NCI-H1105 (cell line): Measurements from ENCODE around the gene NPDC1.
"Not testable (repeated sequence)": the region's sequence is repeated elsewhere in the genome, so short reads cannot be mapped to it uniquely, and the experiment has no call there.

ENCODE experiments used
- DNase-seq: peaks from one replicate; lab custom pipeline; 2025; lab: John Stamatoyannopoulos, UW

Gene NPDC1

GRCh38 chr9:137075275-137075775, 29.3 kb upstream of the NPDC1 start:
- no peak for DNase-seq

GRCh38 chr9:137074657-137075274, 28.8 kb upstream of the NPDC1 start:
- DNase-seq = no peak

DNA sequence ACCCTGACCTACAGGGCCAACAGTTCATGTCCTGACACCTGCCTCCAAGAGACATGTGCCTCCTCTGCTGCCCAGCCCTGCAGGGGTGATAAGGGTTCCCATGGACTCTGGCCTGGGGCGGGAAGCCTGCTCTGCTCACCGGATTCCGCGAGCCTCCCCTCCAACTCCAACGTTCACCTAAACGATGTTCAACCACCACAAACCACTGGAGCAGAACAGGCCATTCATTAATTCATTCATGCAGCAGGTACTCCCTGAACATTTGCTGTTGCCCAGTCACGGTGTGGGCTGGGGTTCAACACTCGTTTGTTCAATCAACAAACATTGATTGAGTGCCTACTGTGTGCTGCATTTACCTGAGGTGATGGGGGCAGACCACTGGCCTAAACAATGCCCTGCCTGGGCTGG, 28.0 kb upstream of the NPDC1 start:
- DNase-seq = no peak

DNA sequence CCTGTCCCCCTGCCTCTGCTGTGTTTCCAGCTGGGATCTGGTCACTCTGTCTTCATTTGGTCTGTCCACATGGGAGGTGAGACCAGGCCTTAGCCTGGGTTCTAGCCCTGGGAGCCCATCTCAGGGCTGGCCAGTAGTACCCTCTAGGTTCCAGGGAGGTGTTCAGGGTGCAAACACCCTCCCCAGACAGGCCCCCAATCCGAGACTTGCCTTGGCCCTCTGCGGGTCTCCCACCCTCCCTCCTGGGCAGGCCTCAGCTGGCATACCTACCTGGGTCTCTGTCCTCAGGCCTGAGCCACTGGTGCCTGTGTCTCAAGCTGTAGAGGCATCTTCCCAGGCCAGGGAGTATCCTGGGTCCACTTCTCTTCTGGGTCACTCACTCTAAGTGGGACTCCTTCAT, 25.3 kb upstream of the NPDC1 start:
- no peak for DNase-seq

DNA sequence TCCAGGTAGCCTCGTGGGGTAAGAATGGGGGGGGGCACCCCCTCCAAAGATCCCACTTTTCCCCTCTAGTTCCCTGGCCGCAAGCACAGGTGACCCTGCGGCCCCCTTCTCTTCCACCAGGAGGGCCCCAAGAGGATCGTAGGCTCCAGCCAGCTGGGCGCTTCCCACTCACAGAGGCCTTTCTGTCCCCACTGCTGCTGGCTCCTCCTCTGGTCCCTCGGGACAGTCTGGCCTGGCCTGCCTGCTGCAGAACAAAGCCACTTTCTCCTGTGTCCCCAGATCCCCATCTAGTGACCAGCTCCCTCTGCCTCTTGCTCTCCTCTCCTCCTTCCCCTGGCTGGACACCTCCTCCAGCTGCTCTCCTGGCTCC, 24.9 kb upstream of the NPDC1 start:
- no peak for DNase-seq

- peak; percentile 88 for DNase-seq
Observed at GRCh38 chr9:137070201-137070905, 24.4 kb upstream of the NPDC1 start, which contains the start of gene SAPCD2. SAPCD2 (minus strand) TSS chr9:137070557; CDS start chr9:137070460, 97 bp downstream.

DNA sequence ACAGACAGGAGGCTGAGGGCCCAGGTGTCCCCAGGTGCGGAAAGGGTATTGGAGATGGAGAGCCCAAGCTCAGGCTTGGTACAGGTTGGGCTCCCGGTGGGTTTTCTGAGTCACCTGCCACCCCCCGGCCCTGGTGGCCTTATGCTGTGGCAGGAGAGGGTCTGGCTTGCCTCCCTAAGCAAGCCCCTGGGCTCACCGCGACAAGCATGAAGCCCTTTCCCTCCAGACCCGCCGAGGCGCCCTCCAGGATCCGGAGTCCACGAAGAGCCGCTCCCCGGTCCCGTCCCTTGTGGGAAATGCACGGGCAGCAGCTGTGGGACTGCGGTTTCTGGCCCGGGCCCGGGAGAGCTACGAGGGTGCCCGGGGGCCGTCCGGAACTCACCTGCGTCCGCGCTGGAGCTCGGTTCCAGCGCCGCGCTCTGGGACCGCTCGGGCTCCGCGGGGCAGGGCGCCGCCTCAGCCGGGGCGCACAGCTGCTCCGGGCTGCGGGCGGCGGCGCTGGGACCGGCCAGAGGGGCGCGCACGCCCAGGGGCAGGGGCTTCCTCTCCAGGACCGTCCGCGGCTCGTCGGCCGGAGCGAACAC, 23.6 kb upstream of the NPDC1 start:
- no peak for DNase-seq

DNA sequence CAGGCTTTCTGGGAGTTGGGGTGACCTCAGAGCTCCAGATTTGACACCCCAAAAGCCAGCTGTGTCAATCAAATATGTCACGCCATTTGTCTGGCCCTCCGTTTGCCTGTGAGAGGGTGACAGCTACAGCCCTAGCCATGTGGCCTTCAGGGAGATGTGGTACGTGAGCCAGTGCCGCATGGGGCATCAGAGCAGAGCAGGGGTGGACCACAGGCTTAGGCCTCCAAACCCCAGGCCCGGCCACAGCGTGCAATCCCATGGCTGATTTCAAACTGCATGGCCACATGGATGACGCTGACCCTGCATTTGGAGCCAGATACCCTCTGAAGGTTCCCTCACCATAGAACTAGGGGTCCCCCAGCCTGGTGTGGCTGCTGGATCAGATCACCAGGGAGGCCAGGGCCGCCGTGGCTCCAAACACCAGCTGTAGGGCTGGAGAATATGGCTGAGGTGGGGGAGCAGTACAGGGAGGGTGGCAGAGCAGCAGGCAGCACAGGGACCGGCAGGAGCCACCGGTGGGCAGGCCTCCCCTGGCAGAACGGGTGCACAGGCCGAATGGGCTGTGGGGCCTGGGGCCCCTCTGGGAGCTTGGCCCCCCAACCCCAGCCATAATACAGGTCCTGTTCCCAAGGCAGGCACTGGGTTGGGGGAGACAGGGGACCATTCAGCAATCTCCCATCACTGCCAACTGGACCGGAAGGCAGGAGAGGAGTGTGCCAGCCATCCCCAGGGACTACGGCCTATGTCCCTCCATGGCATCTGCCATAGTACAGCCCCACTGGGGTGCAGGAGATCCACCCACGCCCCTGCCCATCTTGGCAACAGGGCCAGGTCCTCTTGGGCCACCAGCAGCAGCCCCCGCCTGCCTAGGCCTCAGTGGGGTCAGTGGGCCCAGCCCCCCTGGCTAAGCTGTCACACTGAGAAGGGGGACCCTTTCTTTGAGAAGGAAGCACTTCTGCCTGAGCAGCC, 22.8 kb upstream of the NPDC1 start:
- no peak for DNase-seq

DNA sequence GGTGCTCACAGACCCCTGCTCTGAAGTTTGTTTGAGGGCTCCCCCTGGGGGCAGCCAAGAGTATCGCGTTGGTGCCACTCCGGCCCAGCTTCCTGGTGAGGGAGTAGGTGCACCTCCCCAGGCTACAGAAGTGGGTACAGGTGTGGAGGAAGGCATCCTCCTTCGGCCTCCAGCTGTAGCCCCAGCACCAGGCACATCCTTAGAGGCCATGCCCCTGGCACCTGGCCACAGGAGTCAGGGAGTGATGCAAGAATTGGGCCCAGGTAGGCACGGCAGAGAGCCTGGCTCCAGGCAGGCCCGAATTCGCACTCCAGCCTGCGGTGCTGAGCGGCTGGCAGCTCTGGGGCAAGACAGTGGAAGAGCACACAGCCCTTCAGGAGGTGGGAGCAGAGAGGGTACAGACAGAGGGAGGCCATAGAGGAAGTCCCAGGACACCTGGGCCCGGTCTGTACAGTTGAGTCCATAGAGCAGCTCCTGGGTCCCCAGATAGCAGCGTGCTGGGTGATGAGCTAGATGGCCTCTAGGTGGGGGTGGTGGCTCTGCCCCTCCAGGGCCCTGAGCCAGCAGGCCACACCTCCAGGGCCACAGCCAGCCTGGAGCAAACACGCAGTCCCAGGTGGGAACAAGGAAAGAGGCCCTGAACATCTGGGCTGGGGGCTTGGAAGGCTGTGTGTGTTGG, 22.0 kb upstream of the NPDC1 start:
- peak; percentile 55 for DNase-seq

DNA sequence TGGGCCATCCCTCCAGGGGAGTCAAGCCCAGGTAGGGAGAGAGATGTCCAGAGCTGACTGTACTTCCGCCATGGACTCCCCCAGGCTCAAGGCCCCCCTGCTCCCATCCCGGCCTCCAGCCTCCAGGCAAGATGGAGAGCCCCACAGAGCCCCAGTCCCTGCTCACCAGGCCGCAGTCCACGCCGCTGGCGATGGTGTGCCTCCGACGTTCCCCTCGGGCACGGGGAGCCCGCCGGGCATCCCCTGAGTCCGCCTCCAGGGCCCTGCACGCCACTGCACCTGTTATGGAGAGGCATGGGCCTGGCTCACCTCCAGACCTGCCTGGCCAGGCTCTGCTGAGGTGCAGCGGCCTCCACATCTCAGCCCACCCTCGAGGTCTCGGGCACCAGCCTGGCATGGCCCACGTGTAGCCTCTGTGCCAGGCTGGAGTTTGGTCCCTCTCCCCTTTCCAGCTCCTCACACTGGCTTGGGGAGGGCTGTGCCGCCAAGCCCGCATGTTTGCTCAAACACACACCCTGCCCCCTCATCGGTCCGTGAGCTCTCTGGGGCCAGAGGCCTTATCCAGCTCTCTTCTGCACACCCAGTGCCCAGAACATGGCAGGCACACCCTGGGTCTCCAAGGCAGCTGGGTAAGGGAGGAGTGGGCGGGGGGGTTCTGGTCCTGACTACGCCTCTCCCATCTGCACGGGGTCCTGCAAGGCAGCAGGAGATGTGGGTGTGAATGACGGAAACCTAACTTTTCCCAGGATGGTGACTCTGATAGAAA, 20.3 kb upstream of the NPDC1 start:
- DNase-seq = no peak

DNA sequence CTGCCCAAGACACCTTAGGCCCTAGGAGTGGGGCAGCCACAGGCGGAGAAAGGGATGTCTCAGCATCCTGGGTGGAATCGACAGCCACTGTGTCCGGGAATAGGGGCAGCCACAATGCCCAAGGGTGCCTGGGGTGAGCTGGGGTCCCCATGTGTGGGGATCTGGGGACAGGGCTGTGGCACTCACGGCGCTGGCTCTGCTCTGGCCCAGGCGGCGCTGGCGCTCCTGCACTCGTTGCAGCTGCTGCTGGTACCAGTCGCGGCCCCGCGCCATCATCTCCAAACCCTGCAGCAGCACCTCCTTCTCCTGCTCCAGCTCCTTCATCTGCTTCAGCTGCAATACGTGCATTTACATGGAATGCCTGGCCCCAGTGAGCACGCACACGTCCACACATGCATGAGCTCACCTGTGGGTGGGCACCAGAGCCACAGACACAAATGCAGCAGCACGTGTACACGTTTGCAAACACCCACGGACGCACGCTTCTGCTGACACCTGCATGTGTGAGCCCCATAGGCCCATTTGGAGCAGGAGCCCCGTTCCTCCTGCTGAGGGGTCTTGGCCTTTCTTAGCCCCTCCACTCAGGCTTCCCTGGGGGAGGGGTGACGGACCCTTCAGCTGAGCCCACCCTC, 19.5 kb upstream of the NPDC1 start:
- no peak for DNase-seq

GRCh38 chr9:137064880-137065164, 18.8 kb upstream of the NPDC1 start:
- no peak for DNase-seq

DNA sequence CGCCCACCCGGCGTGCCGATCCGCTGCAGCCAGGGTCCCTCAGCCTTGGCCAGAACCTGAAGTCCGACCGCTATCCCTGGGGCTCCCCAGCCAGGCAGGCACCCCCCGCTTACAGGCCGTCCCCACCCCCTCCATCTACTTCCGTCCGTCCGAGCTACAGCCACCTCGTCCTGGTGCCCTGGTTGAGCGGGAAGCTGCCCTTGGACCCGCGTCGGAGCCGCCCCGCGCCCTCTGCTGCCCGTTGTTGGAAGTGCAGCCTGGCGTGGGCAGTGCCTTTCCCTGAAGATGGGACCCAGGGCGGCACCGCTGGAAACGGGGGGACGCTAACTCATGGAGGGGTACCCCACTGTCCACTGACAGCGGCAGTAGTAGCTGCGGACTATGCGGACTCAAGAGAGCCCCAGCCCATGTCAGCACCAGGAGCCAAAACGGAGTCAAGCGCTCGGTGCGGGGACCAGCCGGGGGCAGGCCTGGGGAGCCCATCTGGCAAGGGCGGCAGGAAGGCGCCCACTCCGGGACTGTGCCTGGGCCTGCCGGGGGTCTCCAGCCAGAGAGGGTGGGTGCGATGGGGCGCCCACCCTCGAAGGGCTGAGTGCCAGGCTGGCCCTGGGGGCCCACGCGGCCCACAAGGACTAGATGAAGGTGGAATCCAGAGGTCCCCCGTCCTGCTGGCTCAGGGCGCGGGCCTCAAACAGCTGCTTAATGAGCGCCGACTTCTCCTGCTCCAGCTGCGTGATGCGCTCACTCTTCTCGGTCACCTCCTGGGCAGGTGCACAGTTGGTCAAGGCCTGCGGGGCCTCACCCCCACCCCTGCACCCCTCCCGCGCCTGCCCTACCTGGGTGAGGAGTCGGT, 18.3 kb upstream of the NPDC1 start:
- no peak for DNase-seq

GRCh38 chr9:137063311-137064026, 17.5 kb upstream of the NPDC1 start:
- DNase-seq = no peak

GRCh38 chr9:137062798-137063197, 16.8 kb upstream of the NPDC1 start:
- not testable (repeated sequence) for DNase-seq

DNA sequence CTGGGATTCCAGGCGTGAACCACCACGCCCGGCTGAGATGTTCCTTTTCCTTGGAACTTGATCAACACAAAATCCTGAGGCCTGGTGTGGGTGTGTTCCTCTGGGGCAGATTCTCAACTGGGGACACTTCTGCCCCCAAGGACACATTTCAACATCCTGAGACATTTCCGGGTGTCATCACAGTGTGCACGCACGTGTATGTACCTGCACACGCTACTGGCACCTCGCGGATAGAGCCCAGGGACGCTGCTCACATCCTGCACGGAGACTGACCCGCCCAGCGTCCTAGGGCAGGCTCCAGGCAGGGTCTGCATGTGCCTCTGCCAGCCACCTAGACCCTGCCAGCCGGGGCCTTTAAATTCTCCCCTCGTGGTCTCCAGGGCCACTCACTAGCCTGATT, 16.4 kb upstream of the NPDC1 start:
- DNase-seq = no peak

DNA sequence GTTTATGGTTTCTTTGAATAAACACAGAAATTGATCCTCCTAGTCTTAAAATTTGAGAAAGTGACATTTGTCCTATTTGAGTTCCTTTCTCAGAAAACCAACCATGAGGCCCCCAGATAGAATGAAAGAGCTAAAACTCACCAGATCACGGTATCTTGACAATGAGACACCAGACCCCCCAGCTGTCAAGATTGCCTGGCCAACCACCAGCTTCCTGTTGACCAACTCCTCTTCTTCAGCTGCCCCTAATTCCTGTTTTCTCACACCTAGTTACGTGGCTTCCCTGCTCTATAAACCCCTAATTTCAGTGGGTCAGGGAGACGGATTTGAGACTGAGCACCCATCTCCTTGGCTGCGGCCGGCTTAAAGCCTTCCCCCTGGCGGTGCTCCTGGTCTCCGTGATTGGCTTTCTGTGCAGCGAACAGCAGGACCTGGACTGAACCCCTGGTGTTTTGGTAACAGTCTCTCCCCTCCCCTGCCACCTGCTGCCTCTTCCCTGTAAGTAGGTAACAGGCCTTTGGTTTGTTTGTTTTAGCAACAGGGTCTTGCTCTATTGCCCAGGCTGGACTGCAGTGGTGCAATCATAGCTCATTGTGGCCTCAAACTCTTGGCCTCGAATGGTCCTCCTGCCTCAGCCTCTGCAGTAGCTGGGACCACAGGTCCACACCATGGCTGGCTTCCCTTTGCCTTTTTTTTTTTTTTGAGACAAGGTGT, 12.7 kb upstream of the NPDC1 start:
- DNase-seq = no peak

DNA sequence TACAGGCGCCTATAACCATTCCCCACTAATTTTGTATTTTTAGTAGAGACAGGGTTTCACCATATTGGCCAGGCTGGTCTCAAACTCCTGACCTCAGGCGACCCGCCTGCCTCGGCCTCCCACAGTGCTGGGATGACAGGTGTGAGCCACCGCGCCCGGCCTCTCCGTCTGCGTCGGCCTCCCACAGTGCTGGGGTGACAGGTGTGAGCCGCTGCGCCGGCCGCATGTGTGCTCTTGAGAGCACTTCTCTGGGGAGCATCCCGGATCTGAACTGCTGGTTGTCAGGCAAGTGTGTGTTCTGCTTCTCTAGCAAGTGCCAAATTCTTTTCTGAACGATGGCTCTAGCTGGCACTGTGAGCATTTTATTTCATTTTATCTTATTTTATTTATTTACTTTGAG, 11.6 kb upstream of the NPDC1 start:
- no peak for DNase-seq
